IPS DF 4.7 (cell line): ENCODE data around the gene GJB3.
"Not testable (repeated sequence)": the region's sequence is repeated elsewhere in the genome, so short reads cannot be mapped to it uniquely, and the experiment has no call there.

Source experiments
- DNase-seq: peaks from one replicate; pipeline ENCODE4 v3.0.0-alpha.2; 2013; ENCODE audit warnings: low spot score; ENCODE audit errors: extremely low read depth

Gene GJB3

GRCh38 chr1:34759503-34760357 is 21.3 kb upstream of the GJB3 start, which contains the start of gene GJB4:
GJB4 (plus strand) TSS chr1:34759740; CDS start chr1:34761255, 1,515 bp downstream.
- DNase-seq, result no peak

- DNase-seq, result no peak
Observed at GRCh38 chr1:34761176-34761761, 19.7 kb upstream of the GJB3 start.

DNA sequence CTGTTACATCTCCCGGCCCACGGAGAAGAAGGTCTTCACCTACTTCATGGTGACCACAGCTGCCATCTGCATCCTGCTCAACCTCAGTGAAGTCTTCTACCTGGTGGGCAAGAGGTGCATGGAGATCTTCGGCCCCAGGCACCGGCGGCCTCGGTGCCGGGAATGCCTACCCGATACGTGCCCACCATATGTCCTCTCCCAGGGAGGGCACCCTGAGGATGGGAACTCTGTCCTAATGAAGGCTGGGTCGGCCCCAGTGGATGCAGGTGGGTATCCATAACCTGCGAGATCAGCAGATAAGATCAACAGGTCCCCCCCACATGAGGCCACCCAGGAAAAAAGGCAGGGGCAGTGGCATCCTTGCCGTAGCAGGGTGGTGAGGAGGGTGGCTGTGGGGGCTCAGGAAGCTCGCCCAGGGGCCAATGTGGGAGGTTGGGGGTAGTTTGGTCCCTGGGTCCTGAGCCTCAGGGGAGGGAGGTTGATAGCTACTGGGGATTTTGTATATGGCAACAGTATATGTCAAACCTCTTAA is 19.2 kb upstream of the GJB3 start:
- no peak for DNase-seq

GRCh38 chr1:34762474-34763141 is 18.4 kb upstream of the GJB3 start:
- DNase-seq, result no peak

- no peak for DNase-seq
Observed at GRCh38 chr1:34763142-34763781, 17.8 kb upstream of the GJB3 start.

- no peak for DNase-seq
Observed at GRCh38 chr1:34768856-34769255, 12.2 kb upstream of the GJB3 start.

DNA sequence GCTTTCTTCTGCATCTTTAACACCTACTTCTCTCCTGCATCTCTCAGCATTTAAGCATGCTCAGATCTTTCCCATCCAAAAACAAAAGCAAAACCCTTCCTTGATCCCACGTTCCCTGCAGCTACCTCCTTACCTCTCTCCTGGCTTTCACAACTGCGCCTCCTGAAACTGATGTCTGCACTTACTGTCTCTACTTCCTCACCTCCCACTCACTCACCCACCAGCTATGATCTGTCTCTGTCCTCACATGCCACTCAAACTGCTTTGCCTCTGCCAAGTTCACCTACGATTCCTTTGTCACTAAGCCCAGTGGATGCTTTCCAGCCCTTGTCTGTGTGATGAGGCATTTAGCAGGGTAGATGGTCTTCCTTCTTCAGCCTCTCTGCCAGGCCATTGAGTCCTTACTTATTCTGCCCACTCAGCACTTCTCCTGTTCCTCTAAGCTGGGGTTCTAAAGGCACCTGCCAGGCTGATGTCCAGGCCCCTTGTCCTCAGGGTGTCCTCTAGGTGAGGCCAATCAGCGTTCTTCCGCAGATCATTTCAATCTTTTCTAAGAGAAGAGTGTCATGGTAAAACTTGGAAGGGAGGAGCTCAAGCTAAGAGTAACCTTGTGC is 10.0 kb upstream of the GJB3 start:
- no peak for DNase-seq

DNA sequence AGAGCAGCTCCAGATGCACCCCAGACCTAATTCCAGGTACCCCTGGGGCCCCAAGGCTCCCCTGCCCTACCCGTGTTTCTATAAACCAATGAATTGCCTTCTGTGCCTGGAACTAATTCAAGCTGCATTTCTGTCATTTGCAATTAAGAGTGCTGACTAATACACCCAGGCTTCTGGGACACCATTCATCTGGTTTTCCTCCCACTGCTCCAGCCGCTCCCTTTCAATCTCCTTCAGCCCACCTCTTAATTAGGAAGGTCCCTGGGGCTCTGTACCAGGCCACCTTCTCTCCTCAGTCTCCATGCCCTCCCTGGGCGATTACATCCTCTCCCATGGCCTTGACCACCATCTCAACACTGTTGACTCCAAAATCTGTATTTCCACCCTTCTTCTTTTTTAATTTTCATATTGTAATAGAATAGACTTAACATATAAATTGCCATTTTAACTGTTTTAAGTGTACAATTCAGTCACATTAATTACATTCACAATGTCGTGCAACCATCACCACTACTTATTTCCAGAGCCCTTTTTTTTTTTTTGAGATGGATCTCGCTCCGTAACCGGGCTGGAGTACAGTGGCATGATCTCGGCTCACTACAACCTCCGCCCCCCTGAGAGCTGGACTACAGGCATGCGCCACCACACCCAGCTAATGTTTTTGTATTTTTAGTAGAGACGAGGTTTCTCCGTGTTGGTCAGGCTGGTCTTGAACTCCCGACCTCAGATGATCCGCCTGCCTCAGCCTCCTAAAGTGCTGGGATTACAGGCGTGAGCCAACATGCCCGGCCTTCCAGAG is 9.2 kb upstream of the GJB3 start:
- DNase-seq, result no peak

DNA sequence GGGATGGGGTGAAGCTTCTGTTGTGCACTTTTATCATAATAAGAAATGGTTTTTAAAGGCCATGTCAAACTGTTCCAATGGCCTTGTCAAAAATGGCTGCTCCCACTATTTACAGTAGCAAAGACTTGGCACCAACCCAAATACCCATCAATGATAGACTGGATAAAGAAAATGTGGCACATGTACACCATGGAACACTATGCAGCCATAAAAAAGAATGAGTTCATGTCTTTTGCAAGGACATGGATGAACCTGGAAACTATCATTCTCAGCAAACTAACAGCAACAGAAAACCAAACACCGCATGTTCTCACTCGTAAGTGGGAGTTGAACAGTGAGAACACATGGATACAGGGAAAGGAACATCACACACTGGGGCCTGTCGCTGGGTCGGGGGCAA is 7.9 kb upstream of the GJB3 start:
- DNase-seq, result not testable (repeated sequence)

DNA sequence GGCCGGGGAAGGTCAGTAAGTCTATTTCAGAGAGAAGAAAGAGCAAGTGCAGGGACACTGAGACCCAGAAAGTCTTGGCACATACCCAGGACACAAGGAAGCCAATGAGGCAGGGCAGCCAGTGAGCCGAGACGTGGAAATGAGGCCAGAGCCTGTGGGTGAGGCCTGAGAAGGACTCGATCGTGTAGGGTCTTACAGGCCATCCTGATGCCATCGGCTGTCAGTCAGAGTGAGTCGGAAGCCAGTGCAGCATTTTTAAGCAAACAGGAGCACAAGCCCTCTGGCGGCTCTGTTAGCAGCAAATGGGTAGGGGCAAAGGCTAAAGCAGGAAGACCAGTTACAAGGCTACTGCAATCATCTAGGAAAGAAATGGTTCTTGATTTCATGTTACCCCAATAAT is 6.1 kb upstream of the GJB3 start:
- DNase-seq, result no peak

GRCh38 chr1:34776911-34777310 is 4.1 kb upstream of the GJB3 start:
- no peak for DNase-seq

- DNase-seq, result no peak
Observed at GRCh38 chr1:34777519-34778321, 3.3 kb upstream of the GJB3 start.

DNA sequence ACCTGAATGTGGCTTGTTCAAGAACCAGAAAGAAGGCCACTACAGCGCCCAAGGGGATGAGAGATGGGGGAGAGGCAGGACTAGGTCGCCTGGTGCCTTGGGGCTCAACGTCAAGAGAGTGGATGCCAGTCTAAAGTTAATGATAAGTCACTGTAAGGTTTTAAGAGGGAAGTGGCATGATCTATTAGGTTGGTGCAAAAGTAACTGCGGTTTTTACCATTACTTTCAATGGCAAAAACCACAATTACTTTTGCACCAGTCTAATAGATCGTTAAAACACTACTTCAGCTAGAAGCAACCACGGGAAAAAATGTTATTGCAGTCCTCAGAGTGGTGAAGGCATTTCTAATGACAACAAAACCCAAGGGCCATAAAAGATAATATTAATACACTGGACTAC is 2.6 kb upstream of the GJB3 start:
- DNase-seq, result no peak

GRCh38 chr1:34779005-34779404 is 2.0 kb upstream of the GJB3 start:
- no peak for DNase-seq

- no peak for DNase-seq
Observed at GRCh38 chr1:34779526-34779925, 1.5 kb upstream of the GJB3 start.

DNA sequence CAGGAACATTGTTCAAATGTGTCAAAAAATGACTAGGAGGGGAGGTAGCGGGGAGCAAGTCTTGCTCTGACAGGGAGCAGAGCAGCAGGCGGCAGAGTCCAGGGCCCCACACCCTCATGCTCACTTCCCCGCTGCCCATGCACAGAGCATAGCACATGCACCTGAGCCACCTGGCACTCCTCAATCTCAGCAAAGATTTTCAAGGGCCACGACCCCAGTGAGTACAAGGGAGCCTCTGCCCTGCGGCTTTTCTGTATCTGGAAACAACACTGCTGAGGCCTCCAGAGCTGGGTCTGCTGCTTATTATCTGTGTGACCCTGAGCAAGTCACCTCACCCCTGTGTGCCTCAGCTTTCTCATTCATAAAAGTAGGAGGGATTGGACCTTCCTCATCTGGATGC is 1.1 kb upstream of the GJB3 start:
- no peak for DNase-seq

DNA sequence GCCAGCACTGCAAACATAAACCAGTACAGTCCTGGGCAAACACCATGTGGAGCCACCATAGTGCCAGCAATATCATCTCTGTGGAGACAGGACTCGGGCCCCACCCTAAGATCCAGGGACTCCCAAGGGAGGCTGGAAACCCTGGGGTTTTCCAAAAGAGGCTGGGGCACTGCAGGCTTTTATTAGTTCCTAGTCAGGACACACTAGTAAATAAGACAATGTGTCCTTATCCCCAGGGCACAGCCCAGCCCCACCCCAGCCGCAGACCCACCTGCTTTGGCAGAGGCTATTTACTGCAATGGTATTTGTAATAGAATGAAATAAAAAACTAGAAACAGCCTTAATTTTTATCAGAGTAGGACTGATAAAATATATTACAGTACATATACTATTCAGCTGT is 486 bp upstream of the GJB3 start:
- no peak for DNase-seq

DNA sequence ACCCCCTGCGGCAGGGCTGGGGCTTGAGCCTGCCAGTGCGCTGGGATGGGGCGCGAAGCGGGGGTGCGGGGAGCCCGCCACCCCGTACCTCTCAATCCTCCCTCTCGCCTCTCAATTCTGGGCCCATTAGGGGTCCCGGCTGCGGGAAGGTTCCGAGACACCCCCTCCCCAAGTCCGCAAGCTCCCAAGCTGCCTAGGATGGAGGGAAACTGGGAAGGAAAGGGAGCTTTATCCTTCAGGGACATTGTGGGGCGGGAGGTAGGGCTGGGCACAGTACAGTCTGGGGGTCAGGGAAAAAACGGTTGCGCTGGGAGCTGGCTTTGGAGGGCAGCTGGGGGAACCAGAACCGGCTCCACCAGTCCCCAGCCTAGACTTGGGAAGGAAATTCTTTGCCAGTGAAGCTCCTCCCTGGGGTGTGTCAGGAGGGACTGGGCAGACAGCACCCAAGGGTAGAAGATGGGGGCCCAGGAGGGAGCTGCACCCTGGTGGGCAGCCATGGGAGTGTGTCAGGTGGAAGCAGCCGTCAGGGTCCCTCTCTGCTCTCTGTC is 904 bp downstream of the GJB3 start:
- no peak for DNase-seq

GRCh38 chr1:34784751-34785221 is 3.8 kb downstream of the GJB3 start:
- DNase-seq, result no peak
